AML-193 (cell line): Measurements from ENCODE around the gene C1orf53.

ENCODE experiments used
- DNase-seq, 2 experiments: peaks; one replicate each; lab custom pipeline; 2025; lab: John Stamatoyannopoulos, UW

The C1orf53 gene

GRCh38 chr1:197907846-197908616 is 5.6 kb downstream of the C1orf53 start:
- DNase-seq: no peak

GRCh38 chr1:197908716-197909220 is 6.3 kb downstream of the C1orf53 start:
- DNase-seq: no peak

- DNase-seq: no peak
Observed at GRCh38 chr1:197909384-197909783, 7.0 kb downstream of the C1orf53 start.

GRCh38 chr1:197910120-197910991 is 7.9 kb downstream of the C1orf53 start:
- no peak for DNase-seq

GRCh38 chr1:197911111-197911856 is 8.9 kb downstream of the C1orf53 start:
- no peak for DNase-seq

- DNase-seq: no peak
Observed at GRCh38 chr1:197911857-197912696, 9.6 kb downstream of the C1orf53 start.

- no peak for DNase-seq
Observed at GRCh38 chr1:197912739-197913494, 10.5 kb downstream of the C1orf53 start.

- no peak for DNase-seq
Observed at GRCh38 chr1:197913495-197914276, 11.3 kb downstream of the C1orf53 start.

GRCh38 chr1:197914510-197914909 is 12.1 kb downstream of the C1orf53 start:
- DNase-seq: no peak

- DNase-seq: no peak
Observed at GRCh38 chr1:197915260-197915861, 12.9 kb downstream of the C1orf53 start.

- no peak for DNase-seq
Observed at GRCh38 chr1:197915862-197916499, 13.6 kb downstream of the C1orf53 start.

GRCh38 chr1:197916500-197916983 is 14.1 kb downstream of the C1orf53 start:
- DNase-seq: no peak

GRCh38 chr1:197917805-197918651 is 15.6 kb downstream of the C1orf53 start:
- no peak for DNase-seq

- DNase-seq: no peak
Observed at GRCh38 chr1:197918807-197919345, 16.4 kb downstream of the C1orf53 start.

- DNase-seq: no peak
Observed at GRCh38 chr1:197919346-197920066, 17.1 kb downstream of the C1orf53 start.

- no peak for DNase-seq
Observed at GRCh38 chr1:197920067-197920396, 17.6 kb downstream of the C1orf53 start.
